Fibroblast of lung (primary cell): ENCODE measurements around the gene MMRN2. TPM values are rescaled to one million over a fixed set of nuclear protein-coding genes. Genes with fewer than 3 reads are reported as not detected.

Source experiments
- DNase-seq, 2 donors: peaks; one replicate each; pipeline versions ENCODE4 v3.0.0 to v3.0.0-alpha.2; 2010; ENCODE audit warnings: low read depth in 2 of 2
- H2AFZ ChIP-seq: 2 replicates; pipeline ENCODE4 v1.5.1; 2012; ENCODE audit warnings: low read length, control low read depth, inconsistent platforms
- H3K27ac ChIP-seq: 2 replicates; pipeline ENCODE4 v1.5.1; 2011; ENCODE audit warnings: low read length, control low read depth; ENCODE audit not compliant: insufficient read depth
- H3K27me3 ChIP-seq: 2 replicates; pipeline ENCODE4 v1.5.1; 2011; ENCODE audit warnings: mild to moderate bottlenecking, low read length; ENCODE audit not compliant: control insufficient read depth, insufficient read depth
- H3K36me3 ChIP-seq: 2 replicates; pipeline ENCODE4 v1.5.1; 2011; ENCODE audit warnings: low read length; ENCODE audit not compliant: control insufficient read depth, insufficient read depth
- H3K4me1 ChIP-seq: 2 replicates; pipeline ENCODE4 v1.5.1; 2011; ENCODE audit warnings: low read length; ENCODE audit not compliant: control insufficient read depth, insufficient read depth; ENCODE audit errors: extremely low read depth
- H3K4me2 ChIP-seq: 2 replicates; pipeline ENCODE4 v1.5.1; 2011; ENCODE audit warnings: low read length, control low read depth; ENCODE audit not compliant: insufficient read depth; ENCODE audit errors: extremely low read depth
- H3K4me3 ChIP-seq, 4 experiments: fragments of 200-600 bp in 1 of 4; sonication (generic) in 1 of 4; replicated peaks in 1 of 4; 2 replicates each; pipeline ENCODE4 v1.5.1; 2011 to 2016; ENCODE audit warnings: low read length in 4 of 4, low read depth in 3 of 4, mild to moderate bottlenecking in 3 of 4, control low read depth in 2 of 4, inconsistent platforms in 1 of 4, mixed read lengths in 1 of 4; ENCODE audit not compliant: insufficient read depth in 1 of 4; ENCODE audit errors: control extremely low read depth in 1 of 4
- H3K79me2 ChIP-seq: 2 replicates; pipeline ENCODE4 v1.5.1; 2012; ENCODE audit warnings: mild to moderate bottlenecking, low read length, inconsistent platforms; ENCODE audit not compliant: control insufficient read depth, insufficient read depth
- H3K9ac ChIP-seq: 2 replicates; pipeline ENCODE4 v1.5.1; 2011; ENCODE audit warnings: mild to moderate bottlenecking, low read length, control low read depth; ENCODE audit not compliant: insufficient read depth
- H3K9me3 ChIP-seq: 2 replicates; pipeline ENCODE4 v1.5.1; 2012; ENCODE audit warnings: low read depth, low read length; ENCODE audit not compliant: control insufficient read depth, insufficient read depth
- H4K20me1 ChIP-seq: 2 replicates; pipeline ENCODE4 v1.5.1; 2011; ENCODE audit warnings: low read length; ENCODE audit not compliant: control insufficient read depth, insufficient read depth; ENCODE audit errors: extremely low read depth
- EZH2 ChIP-seq: IDR thresholded peaks from 2 replicates; pipeline ENCODE4 v1.5.1; 2012; ENCODE audit warnings: low read length, control low read depth, mild to moderate bottlenecking; ENCODE audit errors: missing control alignments
- polyA plus RNA-seq, 2 donors: library from polyadenylated mRNA; depleted of rRNA in 1 of 2; stranded (reverse) in 1 of 2; unstranded in 1 of 2; fragments of >200 nt; gene quantifications; 2 replicates each; pipeline ENCODE4 v1.2.1, GENCODE V29; 2011 to 2012; ENCODE audit warnings: missing spikeins in 1 of 2
- total RNA-seq: library from RNA; depleted of rRNA; stranded (reverse); fragments of >200 nt; gene quantifications from 2 replicates; pipeline ENCODE4 v1.2.1, GENCODE V29; 2014
- TF ChIP-seq, protein P1 (sequence below), 2 donors: IDR thresholded peaks in 1 of 2; conservative IDR thresholded peaks in 1 of 2; 1 replicate in 1 of 2; 2 replicates in 1 of 2; pipeline ENCODE4 v1.5.1; 2011 to 2012; ENCODE audit warnings: low read length in 2 of 2, control low read depth in 1 of 2, inconsistent platforms in 1 of 2, low read depth in 1 of 2, mild to moderate bottlenecking in 1 of 2

Gene MMRN2
- total and polyA plus RNA-seq, 2 donors (not counting 1 experiment from before 2014, with no cell fraction given), result 1.5 to 2.1 TPM

GRCh38 chr10:86971232-86971991, 14.0 kb upstream of the MMRN2 start:
- H4K20me1 ChIP-seq, result no peaks in the 10 kb centered on the region
- H2AFZ ChIP-seq, result no peak overlapping the region
- no peak for TF ChIP-seq EZH2
- TF ChIP-seq, protein P1, sequence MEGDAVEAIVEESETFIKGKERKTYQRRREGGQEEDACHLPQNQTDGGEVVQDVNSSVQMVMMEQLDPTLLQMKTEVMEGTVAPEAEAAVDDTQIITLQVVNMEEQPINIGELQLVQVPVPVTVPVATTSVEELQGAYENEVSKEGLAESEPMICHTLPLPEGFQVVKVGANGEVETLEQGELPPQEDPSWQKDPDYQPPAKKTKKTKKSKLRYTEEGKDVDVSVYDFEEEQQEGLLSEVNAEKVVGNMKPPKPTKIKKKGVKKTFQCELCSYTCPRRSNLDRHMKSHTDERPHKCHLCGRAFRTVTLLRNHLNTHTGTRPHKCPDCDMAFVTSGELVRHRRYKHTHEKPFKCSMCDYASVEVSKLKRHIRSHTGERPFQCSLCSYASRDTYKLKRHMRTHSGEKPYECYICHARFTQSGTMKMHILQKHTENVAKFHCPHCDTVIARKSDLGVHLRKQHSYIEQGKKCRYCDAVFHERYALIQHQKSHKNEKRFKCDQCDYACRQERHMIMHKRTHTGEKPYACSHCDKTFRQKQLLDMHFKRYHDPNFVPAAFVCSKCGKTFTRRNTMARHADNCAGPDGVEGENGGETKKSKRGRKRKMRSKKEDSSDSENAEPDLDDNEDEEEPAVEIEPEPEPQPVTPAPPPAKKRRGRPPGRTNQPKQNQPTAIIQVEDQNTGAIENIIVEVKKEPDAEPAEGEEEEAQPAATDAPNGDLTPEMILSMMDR (conservative IDR thresholded peaks at IDR 0.05 in 1 of 2, IDR thresholded peaks at IDR 0.05 in 1 of 2; ENCODE audit: low read depth in 1 of 2, low read length in 2 of 2), result no peak
- H3K9me3 ChIP-seq, result no peaks in the 10 kb centered on the region
- peaks cover 34% of the 10 kb centered on the region for H3K4me1 ChIP-seq
- H3K79me2 ChIP-seq, result peaks cover 15% of the 10 kb centered on the region
- peak overlapping the region; percentile 68 for H3K4me2 ChIP-seq
- peak; percentile 85 to 89 for DNase-seq
- H3K4me3 ChIP-seq, result peak overlapping the region; percentile 19 to 74 (median 66)
- H3K27ac ChIP-seq, result peak overlapping the region; percentile 99
- no peaks in the 10 kb centered on the region for H3K36me3 ChIP-seq
- H3K9ac ChIP-seq, result peak overlapping the region; percentile 97
- H3K27me3 ChIP-seq, result no peaks in the 10 kb centered on the region

DNA sequence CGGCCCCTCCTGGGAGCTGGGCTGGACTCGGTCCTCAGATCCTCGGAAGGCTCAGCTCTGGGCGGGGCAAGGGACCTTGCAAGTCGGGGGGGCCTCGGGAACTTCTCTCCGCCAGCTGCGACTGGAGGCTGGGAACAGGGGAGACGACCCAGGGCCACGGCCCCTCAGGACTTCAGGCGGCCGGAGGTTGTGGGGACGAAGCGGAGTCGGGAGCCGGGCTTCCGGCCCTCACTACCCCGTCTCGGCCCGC, 13.5 kb upstream of the MMRN2 start:
- Histone ChIP-seq H3K9me3 (no peaks in the 10 kb centered on the region), H3K4me1 (peaks cover 35% of the 10 kb centered on the region), H3K4me2 (peak overlapping the region; percentile 68), H3K79me2 (peaks cover 15% of the 10 kb centered on the region), H2AFZ (no peak overlapping the region), H3K9ac (peak overlapping the region; percentile 97), H4K20me1 (no peaks in the 10 kb centered on the region), H3K4me3 (peak overlapping the region; percentile 58 to 74 (median 68)), H3K27me3 (no peaks in the 10 kb centered on the region), H3K27ac (peak overlapping the region; percentile 99), H3K36me3 (no peaks in the 10 kb centered on the region)
- no peak for DNase-seq
- TF ChIP-seq, protein P1 (conservative IDR thresholded peaks at IDR 0.05 in 1 of 2, IDR thresholded peaks at IDR 0.05 in 1 of 2; ENCODE audit: low read depth in 1 of 2, low read length in 2 of 2), result no peak
- no peak for TF ChIP-seq EZH2

DNA sequence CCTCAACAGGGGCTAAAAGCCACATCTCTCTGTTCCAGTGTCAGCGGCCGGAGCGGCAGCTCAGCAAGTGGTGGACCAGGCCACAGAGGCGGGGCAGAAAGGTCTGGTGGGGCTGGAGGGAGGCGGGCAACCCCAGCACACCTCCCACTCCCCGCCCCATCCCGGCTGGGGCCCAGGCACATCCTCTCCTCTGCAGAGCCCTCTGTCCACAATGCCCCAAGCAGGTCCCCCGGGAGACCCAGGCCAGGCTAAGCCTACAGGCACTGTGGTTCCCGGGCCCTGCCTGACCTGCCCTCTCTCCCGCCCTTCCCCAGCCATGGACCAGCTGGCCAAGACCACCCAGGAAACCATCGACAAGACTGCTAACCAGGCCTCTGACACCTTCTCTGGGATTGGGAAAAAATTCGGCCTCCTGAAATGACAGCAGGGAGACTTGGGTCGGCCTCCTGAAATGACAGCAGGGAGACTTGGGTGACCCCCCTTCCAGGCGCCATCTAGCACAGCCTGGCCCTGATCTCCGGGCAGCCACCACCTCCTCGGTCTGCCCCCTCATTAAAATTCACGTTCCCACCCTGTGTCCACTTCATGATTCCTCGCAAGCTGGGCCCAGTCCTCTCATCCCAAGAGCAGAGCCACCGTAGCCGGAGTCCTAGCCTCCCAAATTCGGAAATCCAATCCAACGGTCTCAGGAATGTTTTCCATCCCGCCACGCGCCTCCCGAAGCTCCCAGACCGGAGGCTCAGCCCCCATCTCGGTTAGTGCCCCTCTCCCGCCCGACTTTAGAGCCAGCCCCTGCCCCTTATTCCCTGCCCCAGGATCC, 13.0 kb upstream of the MMRN2 start:
- Histone ChIP-seq H3K27ac (peak overlapping the region; percentile 99), H3K9ac (peak overlapping the region; percentile 97), H3K27me3 (no peaks in the 10 kb centered on the region), H3K79me2 (peaks cover 15% of the 10 kb centered on the region), H3K36me3 (no peaks in the 10 kb centered on the region), H3K4me1 (peaks cover 35% of the 10 kb centered on the region), H3K4me2 (peak overlapping the region; percentile 68), H3K4me3 (peak overlapping the region; percentile 58 to 74 (median 68)), H3K9me3 (no peaks in the 10 kb centered on the region), H2AFZ (no peak overlapping the region), H4K20me1 (no peaks in the 10 kb centered on the region)
- TF ChIP-seq, protein P1 (conservative IDR thresholded peaks at IDR 0.05 in 1 of 2, IDR thresholded peaks at IDR 0.05 in 1 of 2; ENCODE audit: low read depth in 1 of 2, low read length in 2 of 2), result no peak
- no peak for TF ChIP-seq EZH2
- DNase-seq, result peak; percentile 51 to 56
